Esophagus muscularis mucosa (tissue), 4 donors: ENCODE data around the gene HOXA10. TPM values are rescaled to one million over a fixed set of nuclear protein-coding genes. Genes with fewer than 3 reads are reported as not detected.

Experiments
- DNase-seq: peaks from one replicate; pipeline ENCODE4 v3.0.0-alpha.2; 2017; ENCODE audit errors: extremely low spot score
- H3K27ac ChIP-seq, 4 donors: fragments of 200-600 bp; sonication (generic); replicated peaks in 1 of 4; 1 replicate in 3 of 4; 2 replicates in 1 of 4; pipeline ENCODE4 v1.5.1; 2016 to 2019; ENCODE audit warnings: mild to moderate bottlenecking in 1 of 4
- H3K27me3 ChIP-seq, 4 donors: fragments of 200-600 bp; sonication (generic); one replicate each; pipeline versions ENCODE4 v1.5.1 to v1.6.0; 2016 to 2019
- H3K36me3 ChIP-seq, 4 donors: fragments of 200-600 bp; sonication (generic); one replicate each; pipeline ENCODE4 v1.5.1; 2016 to 2019
- H3K4me1 ChIP-seq, 4 donors: fragments of 200-600 bp; sonication (generic); one replicate each; pipeline ENCODE4 v1.5.1; 2016 to 2019
- H3K4me3 ChIP-seq, 4 donors: fragments of 200-600 bp; sonication (generic); 1 replicate in 2 of 4; 2 replicates in 2 of 4; pipeline ENCODE4 v1.5.1; 2016 to 2019; ENCODE audit warnings: mild to moderate bottlenecking in 4 of 4, moderate library complexity in 1 of 4
- H3K9me3 ChIP-seq, 4 donors: fragments of 200-600 bp; sonication (generic); 1 replicate in 3 of 4; 2 replicates in 1 of 4; pipeline ENCODE4 v1.5.1; 2016 to 2019
- EP300 ChIP-seq: sonication (generic); formaldehyde crosslinking; IDR thresholded peaks from one replicate; pipeline ENCODE4 v1.6.1; 2017; ENCODE audit warnings: antibody characterized with exemption
- POLR2A ChIP-seq: fragments of 450-650 bp; IDR thresholded peaks from one replicate; pipeline ENCODE4 v1.6.1; 2017; ENCODE audit warnings: antibody characterized with exemption, moderate library complexity, mild to moderate bottlenecking, low read depth
- POLR2AphosphoS5 ChIP-seq, 2 donors: sonication (generic); formaldehyde crosslinking; IDR thresholded peaks; one replicate each; pipeline ENCODE4 v1.6.1; 2017; ENCODE audit warnings: antibody characterized with exemption in 2 of 2
- WGBS: methylation state at CpG from one replicate; pipeline ENCODE4 v1.1.5; 2018; 5-methylcytosine and 5-hydroxymethylcytosine counted together
- intact Hi-C: fragments of 100-400 bp; cut with DNase I; formaldehyde crosslinking; loops from one replicate; pipeline ENCODE4 v1.15.1; 2023
- total RNA-seq, 4 donors: library from RNA; depleted of rRNA; stranded (reverse); fragments of >200 nt; gene quantifications; one replicate each; pipeline versions ENCODE4 v1.1.0 to v1.2.1, GENCODE V29; 2016
- TF ChIP-seq, protein P1 (sequence below), 3 experiments: fragments of 200-600 bp in 2 of 3; fragments of 450-650 bp in 1 of 3; sonication (generic) in 2 of 3; IDR thresholded peaks; one replicate each; pipeline ENCODE4 v1.5.1; 2017 to 2019; ENCODE audit warnings: antibody characterized with exemption in 3 of 3, mild to moderate bottlenecking in 2 of 3, moderate library complexity in 1 of 3

The HOXA10 gene
- total RNA-seq, 4 donors from 2014 or later, result not detected

DNA sequence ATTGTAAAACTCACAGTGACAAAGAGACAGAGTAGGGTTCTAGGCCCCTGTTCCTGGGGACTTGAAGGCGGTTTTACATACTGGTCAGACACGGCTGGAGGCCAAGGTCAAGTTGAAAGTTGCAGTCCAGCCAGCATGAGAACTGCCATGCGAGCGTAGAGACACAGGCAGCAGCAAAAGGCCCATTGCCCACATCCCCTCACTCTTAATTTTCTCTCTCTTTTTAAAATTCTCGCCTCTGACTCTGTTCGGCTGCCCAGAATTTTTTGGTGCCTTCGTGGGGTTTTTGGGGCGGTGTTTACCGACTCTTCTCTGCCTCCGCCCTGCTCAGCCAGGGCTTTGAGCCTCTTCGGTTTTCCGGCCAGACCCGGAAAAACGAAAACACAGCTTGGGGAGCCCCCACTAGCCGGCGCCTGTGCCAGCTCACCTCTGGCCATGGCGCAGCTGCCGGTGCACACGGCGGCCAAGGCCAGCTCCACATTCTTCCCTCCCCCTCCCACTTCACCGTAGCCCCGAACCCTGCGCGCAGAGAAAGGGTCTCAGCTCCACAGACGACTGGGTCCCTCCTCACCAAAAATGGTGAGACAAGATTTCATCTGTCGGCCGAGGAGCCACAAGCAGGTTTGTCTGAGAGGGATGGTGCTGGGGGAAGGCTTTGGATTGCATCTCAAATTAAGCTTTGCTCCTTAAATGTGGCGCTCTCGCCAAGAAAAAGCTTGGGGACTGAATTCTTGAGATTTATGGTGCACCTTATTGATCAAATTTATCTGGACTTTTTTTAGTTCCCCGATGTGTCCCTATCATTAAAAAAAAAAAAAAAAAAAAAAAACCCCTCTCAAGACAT is 28.1 kb upstream of the HOXA10 start:
- peaks cover 20 to 100% (median 82%) of the 10 kb centered on the region in 4 donors for H3K27me3 ChIP-seq
- intact Hi-C loops, result loop anchor here (10.0 kb wide), 1 partner anchor 583 kb away; no protein-coding TSS in a partner anchor
- no peak for DNase-seq
- WGBS, result 19% methylated on average over 29 of the region's 30 CpGs
- no peak for TF ChIP-seq EP300
- no peak overlapping the region for H3K27ac ChIP-seq
- peaks cover 25 to 62% (median 52%) of the 10 kb centered on the region in 4 donors for H3K4me1 ChIP-seq
- H3K36me3 ChIP-seq, result no peaks in the 10 kb centered on the region
- no peak overlapping the region for H3K4me3 ChIP-seq
- no peaks in the 10 kb centered on the region for H3K9me3 ChIP-seq

DNA sequence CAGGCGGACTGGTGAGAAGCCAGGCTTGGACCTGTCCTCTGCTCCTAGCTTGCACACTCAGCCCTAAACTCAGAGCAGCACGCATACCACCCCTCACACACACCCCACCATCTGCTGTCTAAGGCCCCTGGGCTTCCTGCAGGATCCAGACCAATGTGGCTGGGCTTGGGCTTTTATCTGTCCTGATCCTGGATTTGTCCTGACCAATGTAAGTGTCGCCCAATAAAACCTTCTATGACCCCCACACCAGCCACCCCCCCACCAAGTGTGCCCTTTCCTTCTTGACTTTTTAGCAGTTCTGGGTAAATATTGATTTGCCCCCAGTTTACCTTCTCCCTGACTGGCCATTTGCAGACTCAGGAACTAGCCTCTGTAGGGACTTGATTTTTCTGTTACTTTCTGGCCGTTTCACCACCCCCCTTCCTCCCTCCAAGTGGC is 27.5 kb upstream of the HOXA10 start:
- TF ChIP-seq POLR2AphosphoS5 (IDR thresholded peaks at IDR 0.05), result no peak
- TF ChIP-seq, protein P1, sequence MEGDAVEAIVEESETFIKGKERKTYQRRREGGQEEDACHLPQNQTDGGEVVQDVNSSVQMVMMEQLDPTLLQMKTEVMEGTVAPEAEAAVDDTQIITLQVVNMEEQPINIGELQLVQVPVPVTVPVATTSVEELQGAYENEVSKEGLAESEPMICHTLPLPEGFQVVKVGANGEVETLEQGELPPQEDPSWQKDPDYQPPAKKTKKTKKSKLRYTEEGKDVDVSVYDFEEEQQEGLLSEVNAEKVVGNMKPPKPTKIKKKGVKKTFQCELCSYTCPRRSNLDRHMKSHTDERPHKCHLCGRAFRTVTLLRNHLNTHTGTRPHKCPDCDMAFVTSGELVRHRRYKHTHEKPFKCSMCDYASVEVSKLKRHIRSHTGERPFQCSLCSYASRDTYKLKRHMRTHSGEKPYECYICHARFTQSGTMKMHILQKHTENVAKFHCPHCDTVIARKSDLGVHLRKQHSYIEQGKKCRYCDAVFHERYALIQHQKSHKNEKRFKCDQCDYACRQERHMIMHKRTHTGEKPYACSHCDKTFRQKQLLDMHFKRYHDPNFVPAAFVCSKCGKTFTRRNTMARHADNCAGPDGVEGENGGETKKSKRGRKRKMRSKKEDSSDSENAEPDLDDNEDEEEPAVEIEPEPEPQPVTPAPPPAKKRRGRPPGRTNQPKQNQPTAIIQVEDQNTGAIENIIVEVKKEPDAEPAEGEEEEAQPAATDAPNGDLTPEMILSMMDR (IDR thresholded peaks at IDR 0.05), result no peak
- no peak for TF ChIP-seq POLR2A
- no peak for TF ChIP-seq EP300
- intact Hi-C loops, result loop anchor here (10.0 kb wide), 1 partner anchor 583 kb away; no protein-coding TSS in a partner anchor
- H3K4me3 ChIP-seq, result peak overlapping the region in 2 of 4 donors; percentile 0 to 19
- 26% methylated on average over 4 of the region's 4 CpGs for WGBS
- no peaks in the 10 kb centered on the region for H3K36me3 ChIP-seq
- no peak for DNase-seq
- no peak overlapping the region for H3K27ac ChIP-seq
- H3K4me1 ChIP-seq, result peaks cover 25 to 62% (median 52%) of the 10 kb centered on the region in 4 donors
- peaks cover 20 to 100% (median 88%) of the 10 kb centered on the region in 4 donors for H3K27me3 ChIP-seq
- H3K9me3 ChIP-seq, result no peaks in the 10 kb centered on the region

DNA sequence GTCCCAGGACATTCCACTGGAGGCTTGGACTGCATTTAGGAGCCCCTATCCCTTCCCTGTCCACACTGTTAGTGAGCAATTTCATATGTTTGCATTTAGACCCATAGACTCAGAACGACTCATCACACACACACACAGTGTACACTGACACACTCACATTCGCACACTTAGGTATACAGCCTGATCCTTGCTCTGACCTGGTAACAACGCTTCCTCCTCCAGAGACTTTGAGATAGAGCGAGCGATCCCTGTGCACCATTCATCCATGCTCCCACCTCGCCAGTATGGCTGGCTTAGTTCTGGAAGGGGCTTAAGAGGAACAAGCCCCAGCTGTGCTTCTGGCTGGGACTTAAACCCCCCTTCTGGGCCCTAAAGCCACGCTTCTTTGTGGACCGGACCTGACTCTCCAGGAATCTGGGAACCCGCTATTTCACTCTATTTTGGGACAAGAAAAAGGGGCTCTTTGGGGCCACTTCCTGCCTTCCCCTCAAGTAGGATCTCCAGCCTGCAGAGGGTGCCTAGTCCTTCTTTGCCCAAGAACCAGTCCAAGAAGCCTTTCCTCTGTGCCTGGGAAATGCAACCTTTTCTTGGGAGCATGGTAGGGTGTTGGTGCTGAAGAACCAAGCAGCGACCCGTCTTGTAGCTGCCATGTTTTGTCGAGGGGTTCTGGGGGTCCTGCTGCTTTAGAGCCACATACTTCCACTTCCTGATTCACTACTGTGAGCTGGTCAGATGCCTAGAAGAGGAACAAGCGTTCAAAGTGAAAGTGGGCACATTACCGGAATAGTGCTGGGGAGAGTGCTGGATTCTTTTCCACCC is 26.9 kb upstream of the HOXA10 start:
- Histone ChIP-seq H3K27me3 (peaks cover 20 to 100% (median 89%) of the 10 kb centered on the region in 4 donors), H3K36me3 (no peaks in the 10 kb centered on the region), H3K27ac (no peak overlapping the region), H3K9me3 (no peaks in the 10 kb centered on the region), H3K4me1 (peaks cover 25 to 62% (median 54%) of the 10 kb centered on the region in 4 donors), H3K4me3 (peak overlapping the region in 3 of 4 donors; percentile 33 to 51 (median 39))
- no peak for DNase-seq
- TF ChIP-seq, protein P1 (IDR thresholded peaks at IDR 0.05), result no peak
- TF ChIP-seq POLR2A (no peak), EP300 (no peak), POLR2AphosphoS5 (IDR thresholded peaks at IDR 0.05) (no peak)
- intact Hi-C loops, result loop anchor here (10.0 kb wide), 1 partner anchor 584 kb away; no protein-coding TSS in a partner anchor
- WGBS, result 13% methylated on average over 14 of the region's 14 CpGs

DNA sequence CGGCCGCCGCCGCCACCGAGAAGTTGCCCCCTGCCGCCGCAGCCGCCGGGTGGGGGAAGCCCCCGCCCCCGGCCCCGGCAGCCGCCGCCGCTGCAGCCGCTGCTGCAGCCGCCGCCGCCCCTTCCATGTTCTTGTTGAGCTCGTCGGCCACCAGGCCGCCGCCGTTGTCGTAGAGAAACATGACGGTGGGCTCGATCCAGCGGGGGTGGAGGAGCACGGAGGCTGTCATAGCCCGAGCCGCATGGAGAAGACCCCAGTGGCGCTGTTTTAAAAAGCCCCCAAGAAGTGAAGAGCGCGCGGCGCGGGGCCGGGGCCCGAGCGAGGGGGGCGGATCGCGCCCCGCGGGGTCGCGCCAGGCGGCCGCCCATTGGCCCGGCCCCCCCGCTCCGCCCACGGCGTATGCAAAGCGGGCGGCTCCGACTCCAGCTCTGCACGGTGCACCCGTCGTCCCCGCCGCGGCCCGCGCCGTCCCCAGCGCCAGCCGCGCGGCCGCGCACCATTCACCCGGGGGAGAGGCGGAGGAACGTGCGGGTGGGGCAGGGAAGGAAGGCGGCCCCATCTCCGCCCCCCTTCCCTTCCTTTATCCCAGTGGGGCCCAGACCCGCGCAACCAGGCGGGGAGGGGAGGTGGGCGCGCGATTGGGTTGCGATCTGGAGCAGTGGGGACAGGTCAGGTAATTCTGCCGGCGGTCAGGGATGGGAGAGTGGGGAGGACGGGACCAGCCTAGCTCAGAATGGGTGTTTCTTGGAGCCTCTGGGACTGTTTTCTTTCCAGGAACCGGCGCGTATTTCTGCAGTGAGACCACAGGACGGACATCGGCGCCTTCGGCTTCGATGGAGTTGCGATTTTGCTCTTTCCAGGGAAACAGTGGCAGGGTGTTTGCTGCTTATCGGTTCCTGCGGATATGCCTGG is 26.0 kb upstream of the HOXA10 start, which contains the start of gene HOXA13:
HOXA13 (minus strand) TSS at position 243 of the 912 bp plus-strand sequence; CDS start at position 229, 14 bp downstream.
- H3K27ac ChIP-seq, result no peak within 1 kb of the TSS

More for the DNA sequence above, 26.0 kb upstream of the HOXA10 start, which contains the start of gene HOXA13:
- under 1% methylated on average over 21 of the region's 99 CpGs for WGBS
- Histone ChIP-seq H3K9me3 (no peaks in the 10 kb centered on the region), H3K4me3 (peak within 1 kb of the TSS; percentile 30 to 51 (median 36)), H3K36me3 (no peaks in the 10 kb centered on the region), H3K27me3 (peaks cover 14 to 100% (median 88%) of the 10 kb centered on the region in 4 donors), H3K4me1 (peaks cover 19 to 53% (median 48%) of the 10 kb centered on the region in 4 donors)
- intact Hi-C loops, result loop anchor here (5.0 to 10.0 kb wide), 5 partner anchors 585 to 1072 kb away; no protein-coding TSS in a partner anchor
- TF ChIP-seq EP300 (no peak), POLR2A (no peak), POLR2AphosphoS5 (IDR thresholded peaks at IDR 0.05) (no peak)
- TF ChIP-seq, protein P1 (IDR thresholded peaks at IDR 0.05), result no peak
- DNase-seq, result no peak
